ENCODE data around the gene IDH2.

DNA sequence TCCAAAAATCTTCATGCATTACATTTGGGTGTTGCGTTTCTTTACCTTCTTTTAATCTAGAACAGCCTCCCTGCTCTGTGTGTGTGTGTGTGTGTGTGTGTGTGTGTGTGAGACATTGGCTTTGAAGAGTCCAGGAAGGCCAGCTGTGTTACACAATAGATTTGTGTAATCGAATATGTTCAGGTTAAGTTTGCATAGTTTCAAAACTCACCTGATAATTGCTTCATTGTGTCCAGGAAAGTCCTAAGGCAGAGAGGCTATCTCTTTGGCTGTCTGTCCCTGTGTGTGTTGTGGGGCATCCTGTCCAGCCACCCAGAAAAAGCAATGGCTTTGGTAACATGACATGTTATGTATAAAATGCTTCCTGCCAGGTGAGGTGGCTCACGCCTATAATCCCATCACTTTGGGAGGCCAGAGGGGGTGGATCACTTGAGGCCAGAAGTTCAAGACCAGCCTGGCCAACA lies 63.6 kb downstream of the IDH2 start:
- TF ChIP-seq, protein P1, sequence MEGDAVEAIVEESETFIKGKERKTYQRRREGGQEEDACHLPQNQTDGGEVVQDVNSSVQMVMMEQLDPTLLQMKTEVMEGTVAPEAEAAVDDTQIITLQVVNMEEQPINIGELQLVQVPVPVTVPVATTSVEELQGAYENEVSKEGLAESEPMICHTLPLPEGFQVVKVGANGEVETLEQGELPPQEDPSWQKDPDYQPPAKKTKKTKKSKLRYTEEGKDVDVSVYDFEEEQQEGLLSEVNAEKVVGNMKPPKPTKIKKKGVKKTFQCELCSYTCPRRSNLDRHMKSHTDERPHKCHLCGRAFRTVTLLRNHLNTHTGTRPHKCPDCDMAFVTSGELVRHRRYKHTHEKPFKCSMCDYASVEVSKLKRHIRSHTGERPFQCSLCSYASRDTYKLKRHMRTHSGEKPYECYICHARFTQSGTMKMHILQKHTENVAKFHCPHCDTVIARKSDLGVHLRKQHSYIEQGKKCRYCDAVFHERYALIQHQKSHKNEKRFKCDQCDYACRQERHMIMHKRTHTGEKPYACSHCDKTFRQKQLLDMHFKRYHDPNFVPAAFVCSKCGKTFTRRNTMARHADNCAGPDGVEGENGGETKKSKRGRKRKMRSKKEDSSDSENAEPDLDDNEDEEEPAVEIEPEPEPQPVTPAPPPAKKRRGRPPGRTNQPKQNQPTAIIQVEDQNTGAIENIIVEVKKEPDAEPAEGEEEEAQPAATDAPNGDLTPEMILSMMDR (IDR thresholded peaks at IDR 0.05; ENCODE audit: poor library complexity, severe bottlenecking): no peak
- no peak for TF ChIP-seq EP300 (conservative IDR thresholded peaks at IDR 0.05; ENCODE audit: poor library complexity, severe bottlenecking)
- no peak for TF ChIP-seq POLR2AphosphoS5 (IDR thresholded peaks at IDR 0.05)
- no peak for TF ChIP-seq EZH2 (IDR thresholded peaks at IDR 0.05; ENCODE audit: borderline replicate concordance, insufficient read depth, low read length, poor library complexity, severe bottlenecking)
- no peak for TF ChIP-seq TAF1 (IDR thresholded peaks at IDR 0.05; ENCODE audit: low read depth)

Measured in neural cell (in vitro differentiated cells).